GM19351 (cell line): Measurements from ENCODE around the gene CWC27.
"Not testable (repeated sequence)": the region's sequence is repeated elsewhere in the genome, so short reads cannot be mapped to it uniquely, and the experiment has no call there.

Experiments used
- ATAC-seq: cut with Tn5 transposase; IDR thresholded peaks from one replicate; pipeline ENCODE4 v1.9.1; 2021; ENCODE audit warnings: mild to moderate bottlenecking, moderate library complexity; ENCODE audit not compliant: unreplicated experiment

Gene CWC27

GRCh38 chr5:64836786-64837185, 68.1 kb downstream of the CWC27 start:
- ATAC-seq: no peak

- no peak for ATAC-seq
Measured at GRCh38 chr5:64838376-64838775, 69.6 kb downstream of the CWC27 start.

- ATAC-seq: no peak
Measured at GRCh38 chr5:64838803-64839202, 70.1 kb downstream of the CWC27 start.

GRCh38 chr5:64839936-64840335, 71.2 kb downstream of the CWC27 start:
- no peak for ATAC-seq

GRCh38 chr5:64840958-64841357, 72.2 kb downstream of the CWC27 start:
- no peak for ATAC-seq

GRCh38 chr5:64853777-64854176, 85.0 kb downstream of the CWC27 start:
- no peak for ATAC-seq

- no peak for ATAC-seq
Measured at GRCh38 chr5:64854855-64855254, 86.1 kb downstream of the CWC27 start.

- no peak for ATAC-seq
Measured at GRCh38 chr5:64859881-64860280, 91.2 kb downstream of the CWC27 start.

- ATAC-seq: no peak
Measured at GRCh38 chr5:64861281-64861680, 92.6 kb downstream of the CWC27 start.

GRCh38 chr5:64864171-64864570, 95.4 kb downstream of the CWC27 start:
- ATAC-seq: no peak

GRCh38 chr5:64865662-64866061, 96.9 kb downstream of the CWC27 start:
- ATAC-seq: no peak

GRCh38 chr5:64869419-64869818, 100.7 kb downstream of the CWC27 start:
- ATAC-seq: no peak

- ATAC-seq: no peak
Measured at GRCh38 chr5:64872044-64872443, 103.3 kb downstream of the CWC27 start.

GRCh38 chr5:64873441-64873840, 104.7 kb downstream of the CWC27 start:
- no peak for ATAC-seq

GRCh38 chr5:64874753-64875152, 106.0 kb downstream of the CWC27 start:
- no peak for ATAC-seq

GRCh38 chr5:64876203-64876602, 107.5 kb downstream of the CWC27 start:
- no peak for ATAC-seq

- no peak for ATAC-seq
Measured at GRCh38 chr5:64880821-64881220, 112.1 kb downstream of the CWC27 start.

GRCh38 chr5:64883912-64884311, 115.2 kb downstream of the CWC27 start:
- no peak for ATAC-seq

GRCh38 chr5:64884541-64884940, 115.8 kb downstream of the CWC27 start:
- ATAC-seq: no peak

- peak; percentile 89 for ATAC-seq
Measured at GRCh38 chr5:64887910-64888309, 119.2 kb downstream of the CWC27 start.

- ATAC-seq: no peak
Measured at GRCh38 chr5:64895748-64896147, 127.0 kb downstream of the CWC27 start.

GRCh38 chr5:64899838-64900237, 131.1 kb downstream of the CWC27 start:
- no peak for ATAC-seq

- no peak for ATAC-seq
Measured at GRCh38 chr5:64900618-64901017, 131.9 kb downstream of the CWC27 start.

- not testable (repeated sequence) for ATAC-seq
Measured at GRCh38 chr5:64907399-64907798, 138.7 kb downstream of the CWC27 start.
